Keratinocyte (primary cell): ENCODE data around the gene PRKAR2A. TPM values are rescaled to one million over a fixed set of nuclear protein-coding genes. Genes with fewer than 3 reads are reported as not detected.

Source experiments
- DNase-seq: peaks from one replicate; pipeline ENCODE4 v3.0.0-alpha.2; 2011; ENCODE audit warnings: low read depth, missing footprints, low spot score
- FAIRE-seq: peaks from 2 replicates; lab custom pipeline; 2011; peaks lifted over from hg19 to GRCh38; lab: Jason Lieb, UNC
- H2AFZ ChIP-seq: 2 replicates; pipeline ENCODE4 v1.6.0; 2012; ENCODE audit warnings: low read length, control low read depth, inconsistent platforms; ENCODE audit not compliant: control insufficient read depth
- H3K27ac ChIP-seq: 2 replicates; pipeline ENCODE4 v1.5.1; 2011; ENCODE audit warnings: low read length; ENCODE audit not compliant: control insufficient read depth, insufficient read depth
- H3K27me3 ChIP-seq: 3 replicates; pipeline ENCODE4 v1.6.0; 2011; ENCODE audit warnings: low read length; ENCODE audit not compliant: control insufficient read depth, insufficient read depth; ENCODE audit errors: extremely low read depth
- H3K36me3 ChIP-seq, 2 experiments: 2 replicates in 1 of 2; 3 replicates in 1 of 2; pipeline ENCODE4 v1.5.1; 2011; ENCODE audit warnings: low read length in 2 of 2, mild to moderate bottlenecking in 1 of 2; ENCODE audit not compliant: control insufficient read depth in 2 of 2, insufficient read depth in 2 of 2; ENCODE audit errors: extremely low read depth in 1 of 2
- H3K4me1 ChIP-seq: 3 replicates; pipeline ENCODE4 v1.5.1; 2011; ENCODE audit warnings: low read length; ENCODE audit not compliant: control insufficient read depth, insufficient read depth; ENCODE audit errors: extremely low read depth
- H3K4me2 ChIP-seq: 3 replicates; pipeline ENCODE4 v1.6.0; 2011; ENCODE audit warnings: low read depth, low read length; ENCODE audit not compliant: control insufficient read depth, insufficient read depth; ENCODE audit errors: extremely low read depth
- H3K4me3 ChIP-seq, 3 experiments: fragments of 200-600 bp in 1 of 3; sonication (generic) in 1 of 3; 2 replicates in 2 of 3; 3 replicates in 1 of 3; pipeline ENCODE4 v1.5.1; 2011 to 2016; ENCODE audit warnings: low read length in 3 of 3, mild to moderate bottlenecking in 3 of 3, control low read depth in 2 of 3, inconsistent platforms in 1 of 3, low read depth in 1 of 3, mixed read lengths in 1 of 3, mixed run types in 1 of 3, moderate library complexity in 1 of 3; ENCODE audit not compliant: control insufficient read depth in 2 of 3, insufficient read depth in 2 of 3; ENCODE audit errors: extremely low read depth in 1 of 3
- H3K79me2 ChIP-seq: 2 replicates; pipeline ENCODE4 v1.6.0; 2012; ENCODE audit warnings: low read length; ENCODE audit not compliant: control insufficient read depth, insufficient read depth
- H3K9ac ChIP-seq: 3 replicates; pipeline ENCODE4 v1.6.0; 2011; ENCODE audit warnings: low read length; ENCODE audit not compliant: control insufficient read depth, insufficient read depth; ENCODE audit errors: extremely low read depth
- H3K9me1 ChIP-seq: 3 replicates; pipeline ENCODE4 v1.6.0; 2011; ENCODE audit warnings: low read length; ENCODE audit not compliant: control insufficient read depth, insufficient read depth; ENCODE audit errors: extremely low read depth
- H3K9me3 ChIP-seq: 2 replicates; pipeline ENCODE4 v1.5.1; 2012; ENCODE audit warnings: low read depth, low read length; ENCODE audit not compliant: control insufficient read depth
- H4K20me1 ChIP-seq: 3 replicates; pipeline ENCODE4 v1.6.0; 2011; ENCODE audit warnings: low read length; ENCODE audit not compliant: control insufficient read depth, insufficient read depth; ENCODE audit errors: extremely low read depth
- CTCF ChIP-seq, 3 experiments: IDR thresholded peaks in 1 of 3; conservative IDR thresholded peaks in 1 of 3; optimal IDR thresholded peaks in 1 of 3; 2 replicates in 2 of 3; 3 replicates in 1 of 3; pipeline versions ENCODE3 to v1.5.1; 2011; ENCODE audit warnings: low read length in 3 of 3, mild to moderate bottlenecking in 3 of 3, moderate library complexity in 2 of 3, control low read depth in 1 of 3, inconsistent platforms in 1 of 3; ENCODE audit not compliant: insufficient read depth in 2 of 3; ENCODE audit errors: extremely low read depth in 1 of 3
- EZH2 ChIP-seq: IDR thresholded peaks from one replicate; pipeline ENCODE4 v1.6.1; 2012; ENCODE audit warnings: inconsistent platforms, mild to moderate bottlenecking, low read length, moderate library complexity
- dilution Hi-C: fragments of 300-500 bp; cut with MboI; formaldehyde crosslinking; loops from one replicate; pipeline ENCODE4 v1.7.0; 2020; ENCODE audit warnings: low sequenced_read_pairs; ENCODE audit not compliant: extremely low pct_ligation_motif_present
- polyA plus RNA-seq, 5 experiments: library from polyadenylated mRNA; depleted of rRNA in 3 of 5; stranded (reverse) in 3 of 5; stranded (forward) in 1 of 5; unstranded in 1 of 5; fragments of >200 nt; gene quantifications; 1 replicate in 1 of 5; 2 replicates in 3 of 5; 3 replicates in 1 of 5; pipeline versions ENCODE4 v1.2.1 to v1.2.3, GENCODE V29; 2011 to 2012; ENCODE audit warnings: missing spikeins in 2 of 5, low read depth in 1 of 5, low replicate concordance in 1 of 5

PRKAR2A gene
- polyA plus RNA-seq, 1 donor (not counting 4 experiments of a cell fraction or from before 2014, with no cell fraction given), result 23.2 TPM

- dilution Hi-C loops, result no loop called here
- H3K27me3 ChIP-seq, result no peaks in the 10 kb centered on the region
- no peaks in the 10 kb centered on the region for H3K9me1 ChIP-seq
- DNase-seq, result no peak
- H4K20me1 ChIP-seq, result no peaks in the 10 kb centered on the region
- FAIRE-seq, result no peak
- no peak overlapping the region for H3K4me2 ChIP-seq
- H2AFZ ChIP-seq, result no peak overlapping the region
- no peaks in the 10 kb centered on the region for H3K9me3 ChIP-seq
- TF ChIP-seq CTCF (optimal IDR thresholded peaks at IDR 0.05 in 1 of 3, IDR thresholded peaks at IDR 0.05 in 1 of 3, conservative IDR thresholded peaks at IDR 0.05 in 1 of 3; ENCODE audit: extremely low read depth in 1 of 3, insufficient read depth in 2 of 3, low read length in 3 of 3) (no peak), EZH2 (no peak)
- no peaks in the 10 kb centered on the region for H3K36me3 ChIP-seq
- no peaks in the 10 kb centered on the region for H3K4me1 ChIP-seq
- no peak overlapping the region for H3K27ac ChIP-seq
- no peaks in the 10 kb centered on the region for H3K79me2 ChIP-seq
- no peak overlapping the region for H3K4me3 ChIP-seq
- no peak overlapping the region for H3K9ac ChIP-seq
Measured at GRCh38 chr3:48879307-48879993, 31.8 kb upstream of the PRKAR2A start.

GRCh38 chr3:48877671-48878070 lies 30.0 kb upstream of the PRKAR2A start:
- no peak for DNase-seq

More at GRCh38 chr3:48877671-48878070, 30.0 kb upstream of the PRKAR2A start:
- TF ChIP-seq EZH2 (no peak), CTCF (optimal IDR thresholded peaks at IDR 0.05 in 1 of 3, IDR thresholded peaks at IDR 0.05 in 1 of 3, conservative IDR thresholded peaks at IDR 0.05 in 1 of 3; ENCODE audit: extremely low read depth in 1 of 3, insufficient read depth in 2 of 3, low read length in 3 of 3) (no peak)
- Histone ChIP-seq H3K27me3 (no peaks in the 10 kb centered on the region), H3K36me3 (no peaks in the 10 kb centered on the region), H4K20me1 (no peaks in the 10 kb centered on the region), H2AFZ (no peak overlapping the region), H3K4me3 (no peak overlapping the region), H3K9me1 (no peaks in the 10 kb centered on the region), H3K9me3 (no peaks in the 10 kb centered on the region), H3K27ac (no peak overlapping the region), H3K79me2 (no peaks in the 10 kb centered on the region), H3K4me2 (no peak overlapping the region), H3K9ac (no peak overlapping the region), H3K4me1 (no peaks in the 10 kb centered on the region)
- dilution Hi-C loops, result no loop called here
- no peak for FAIRE-seq
